IMR-90 (cell line): ENCODE data around the gene ZFYVE28. TPM values are rescaled to one million over a fixed set of nuclear protein-coding genes. Genes with fewer than 3 reads are reported as not detected.
A peak's percentile ranks its signal among the peaks of the same experiment; 100 is the strongest.

Experiments used
- ATAC-seq: fragments of 200-7000 bp; cut with Tn5 transposase; 2 replicates; pipeline ENCODE4 v1.9.1; 2020; ENCODE audit warnings: low read depth, mild to moderate bottlenecking, moderate library complexity
- BruUV-seq: library from RNA; stranded (reverse); fragments of 400-500 nt; replicated peaks from 2 replicates; lab custom pipeline; 2021; lab: Mats Ljungman, UMichigan
- CTCF ChIA-PET: fragments of 300-600 bp; formaldehyde crosslinking; extraction: SDS; loops from one replicate; lab custom pipeline; 2021; ENCODE audit warnings: antibody characterized with exemption; lab: Yijun Ruan, JAX
- POLR2A ChIA-PET: fragments of 300-600 bp; sonication (Branson Sonifier 250); formaldehyde crosslinking; loops from one replicate; lab custom pipeline; 2022; ENCODE audit warnings: antibody characterized with exemption; ENCODE audit not compliant: unreplicated experiment; lab: Charles Lee
- DNase-seq: peaks from one replicate; pipeline ENCODE4 v3.0.0; 2013
- H2AFZ ChIP-seq: replicated peaks from 2 replicates; pipeline ENCODE3; 2013; ENCODE audit warnings: low read length, mild to moderate bottlenecking; ENCODE audit not compliant: poor library complexity
- H2AK5ac ChIP-seq: 2 replicates; pipeline ENCODE4 v1.6.1; 2013; ENCODE audit warnings: low read depth, low read length, inconsistent platforms
- H2AK9ac ChIP-seq: replicated peaks from 2 replicates; pipeline ENCODE3; 2013; ENCODE audit warnings: mild to moderate bottlenecking, low read depth, low read length, moderate library complexity; ENCODE audit not compliant: poor library complexity
- H2BK120ac ChIP-seq: 2 replicates; pipeline ENCODE4 v1.6.1; 2013; ENCODE audit warnings: low read depth, low read length, inconsistent platforms
- H2BK15ac ChIP-seq: 3 replicates; pipeline ENCODE4 v1.6.1; 2013; ENCODE audit warnings: low read depth, low read length, inconsistent platforms
- H2BK20ac ChIP-seq: 2 replicates; pipeline ENCODE4 v1.6.1; 2013; ENCODE audit warnings: low read depth, mild to moderate bottlenecking, inconsistent platforms, low read length, moderate library complexity
- H2BK5ac ChIP-seq: 2 replicates; pipeline ENCODE4 v1.6.1; 2013; ENCODE audit warnings: mild to moderate bottlenecking, low read depth, low read length, inconsistent platforms; ENCODE audit not compliant: poor library complexity, severe bottlenecking
- H3K14ac ChIP-seq: replicated peaks from 2 replicates; pipeline ENCODE4 v1.6.1; 2013; ENCODE audit warnings: low read depth, low read length, inconsistent platforms
- H3K18ac ChIP-seq: 2 replicates; pipeline ENCODE4 v1.6.1; 2013; ENCODE audit warnings: low read depth, low read length, control low read depth
- H3K23ac ChIP-seq: 2 replicates; pipeline ENCODE4 v1.6.1; 2013; ENCODE audit warnings: low read depth, low read length, inconsistent platforms
- H3K27ac ChIP-seq: 2 replicates; pipeline ENCODE4 v1.5.1; 2013; ENCODE audit warnings: mild to moderate bottlenecking, control low read depth, low read length; ENCODE audit not compliant: insufficient read depth
- H3K27me3 ChIP-seq: 2 replicates; pipeline ENCODE4 v1.6.1; 2013; ENCODE audit warnings: low read length; ENCODE audit not compliant: control insufficient read depth, insufficient read depth
- H3K36me3 ChIP-seq: 2 replicates; pipeline ENCODE4 v1.6.1; 2013; ENCODE audit warnings: low read length, mixed read lengths; ENCODE audit not compliant: control insufficient read depth, insufficient read depth
- H3K4ac ChIP-seq: 2 replicates; pipeline ENCODE4 v1.6.1; 2013; ENCODE audit warnings: low read depth, low read length, inconsistent platforms
- H3K4me1 ChIP-seq: 2 replicates; pipeline ENCODE4 v1.6.1; 2013; ENCODE audit warnings: low read length, mixed read lengths; ENCODE audit not compliant: control insufficient read depth, insufficient read depth
- H3K4me2 ChIP-seq: 2 replicates; pipeline ENCODE4 v1.6.1; 2013; ENCODE audit warnings: low read depth, mild to moderate bottlenecking, control low read depth, low read length, moderate library complexity
- H3K4me3 ChIP-seq: 2 replicates; pipeline ENCODE4 v1.5.1; 2013; ENCODE audit warnings: low read depth, mild to moderate bottlenecking, control low read depth, low read length, moderate library complexity; ENCODE audit not compliant: insufficient read depth
- H3K56ac ChIP-seq: 2 replicates; pipeline ENCODE4 v1.6.1; 2013; ENCODE audit warnings: low read length, inconsistent platforms; ENCODE audit not compliant: insufficient read depth; ENCODE audit errors: extremely low read depth
- H3K79me1 ChIP-seq, 2 experiments: 2 replicates each; pipeline ENCODE4 v1.6.1; 2013; ENCODE audit warnings: low read length in 2 of 2, inconsistent platforms in 1 of 2, low read depth in 1 of 2
- H3K9ac ChIP-seq: 2 replicates; pipeline ENCODE4 v1.6.1; 2013; ENCODE audit warnings: low read depth, low read length, control low read depth
- H3K9me1 ChIP-seq: 2 replicates; pipeline ENCODE4 v1.6.1; 2013; ENCODE audit warnings: low read length, inconsistent platforms; ENCODE audit not compliant: insufficient read depth
- H3K9me3 ChIP-seq: 2 replicates; pipeline ENCODE4 v1.6.1; 2013; ENCODE audit warnings: low read length; ENCODE audit not compliant: control insufficient read depth, insufficient read depth
- H4K20me1 ChIP-seq: 2 replicates; pipeline ENCODE4 v1.6.1; 2013; ENCODE audit warnings: low read length, inconsistent platforms; ENCODE audit not compliant: insufficient read depth
- H4K5ac ChIP-seq: 2 replicates; pipeline ENCODE4 v1.6.1; 2013; ENCODE audit warnings: mild to moderate bottlenecking, low read depth, low read length, control low read depth
- H4K8ac ChIP-seq, 2 experiments: 2 replicates each; pipeline ENCODE4 v1.6.1; 2013; ENCODE audit warnings: low read depth in 2 of 2, low read length in 2 of 2, control low read depth in 1 of 2, inconsistent platforms in 1 of 2
- H4K91ac ChIP-seq: 2 replicates; pipeline ENCODE4 v1.6.1; 2013; ENCODE audit warnings: low read depth, low read length, inconsistent platforms; ENCODE audit not compliant: insufficient read depth
- MAFK ChIP-seq: IDR thresholded peaks from 2 replicates; pipeline ENCODE4 v1.6.1; 2012; ENCODE audit warnings: low read depth, low read length, improper control_type of control experiment
- RAD21 ChIP-seq: IDR thresholded peaks from 2 replicates; pipeline ENCODE4 v1.6.1; 2012; ENCODE audit warnings: low read length, improper control_type of control experiment
- RCOR1 ChIP-seq: IDR thresholded peaks from 2 replicates; pipeline ENCODE4 v1.6.1; 2012; ENCODE audit warnings: mild to moderate bottlenecking, low read length, improper control_type of control experiment; ENCODE audit not compliant: insufficient replicate concordance
- WGBS, 2 experiments: methylation state at CpG; one replicate each; pipeline versions ENCODE4 v1.1.5 to v1.1.7; 2013; ENCODE audit warnings: missing lambda C conversion rate in 2 of 2; ENCODE audit not compliant: insufficient read length in 1 of 2; ENCODE audit errors: extremely low coverage in 2 of 2; 5-methylcytosine and 5-hydroxymethylcytosine counted together
- dilution Hi-C: fragments of 300-500 bp; cut with HindIII; formaldehyde crosslinking; loops from one replicate; pipeline ENCODE4 v1.14.3; 2018; ENCODE audit warnings: low sequenced_read_pairs; ENCODE audit not compliant: unreplicated experiment
- in situ Hi-C: fragments of 300-500 bp; cut with MboI; formaldehyde crosslinking; loops from 3 replicates; pipeline ENCODE4 v1.14.3; 2019; ENCODE audit warnings: low sequenced_read_pairs, inconsistent platforms, mixed read lengths
- intact Hi-C: fragments of 100-400 bp; cut with micrococcal nuclease; formaldehyde crosslinking; loops from 2 replicates; pipeline ENCODE4 v1.10.0; 2022
- polyA plus RNA-seq, 3 experiments: library from polyadenylated mRNA; depleted of rRNA; stranded (reverse); fragments of >200 nt; gene quantifications; 2 replicates each; pipeline ENCODE4 v1.2.3, GENCODE V29; 2012; ENCODE audit warnings: low replicate concordance in 1 of 3
- total RNA-seq: library from RNA; depleted of rRNA; stranded (reverse); fragments of >200 nt; gene quantifications from 2 replicates; pipeline ENCODE4 v1.2.3, GENCODE V29; 2012
- TF ChIP-seq, protein P1 (sequence below): conservative IDR thresholded peaks from 2 replicates; pipeline ENCODE4 v1.5.1; 2012; ENCODE audit warnings: mild to moderate bottlenecking, low read depth, low read length, improper control_type of control experiment

ZFYVE28 gene
- total and polyA plus RNA-seq, 2 of the 4 experiments (the other 2 are of a cell fraction): 0.36 to 1.2 TPM

DNA sequence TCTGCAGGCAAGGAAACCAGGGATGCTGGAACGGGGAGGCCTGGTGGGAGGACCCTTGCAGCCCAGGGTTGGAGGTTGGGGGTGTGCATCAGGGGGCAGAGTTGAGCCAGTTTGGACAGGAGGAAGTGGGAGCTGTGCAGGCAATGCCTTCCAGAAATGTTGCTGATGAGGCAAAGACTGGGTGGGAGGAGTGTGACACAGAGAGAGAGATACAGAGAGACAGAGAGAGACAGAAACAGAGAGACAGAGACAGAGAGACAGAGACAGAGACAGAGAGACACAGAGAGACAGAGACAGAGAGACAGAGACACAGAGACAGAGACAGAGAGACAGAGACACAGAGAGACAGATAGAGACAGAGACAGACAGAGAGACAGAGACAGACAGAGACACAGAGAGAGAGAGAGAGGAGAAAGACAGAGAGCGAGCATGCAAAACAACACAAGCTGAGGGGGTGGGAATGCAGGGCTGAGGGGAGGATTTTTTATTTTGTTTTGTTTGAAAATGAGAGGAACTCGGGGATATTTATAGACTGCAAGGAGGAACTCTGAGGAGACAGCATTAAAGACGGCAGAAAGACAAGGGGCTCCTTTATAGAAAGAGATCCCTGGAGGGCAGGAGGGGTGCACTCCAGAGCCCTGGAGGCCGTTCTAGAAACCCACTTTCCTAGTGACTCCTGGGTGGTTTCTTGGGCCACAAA, 174.6 kb downstream of the ZFYVE28 start:
- no peak overlapping the region for H3K4me3 ChIP-seq
- no TSS peak for BruUV-seq
- ChIA-PET CTCF (interaction anchor here (0.5 kb wide), 1 partner anchor 230 kb away, joined by 3 read pairs; no protein-coding TSS in a partner anchor), POLR2A (no interaction called here)
- no peak overlapping the region for H4K5ac ChIP-seq
- H3K18ac ChIP-seq: no peak overlapping the region
- no peaks in the 10 kb centered on the region for H3K9me1 ChIP-seq
- no peak overlapping the region for H3K23ac ChIP-seq
- DNase-seq (peak; percentile 18), ATAC-seq (no peak)
- H2BK120ac ChIP-seq: no peak overlapping the region
- peak overlapping the region; percentile 23 for H3K4me2 ChIP-seq
- no peak overlapping the region for H2AK5ac ChIP-seq
- TF ChIP-seq RCOR1 (no peak), RAD21 (peak; percentile 29), MAFK (0 out of 2 replicates have a peak, but pooled peaks have one; percentile 44)
- TF ChIP-seq, protein P1, sequence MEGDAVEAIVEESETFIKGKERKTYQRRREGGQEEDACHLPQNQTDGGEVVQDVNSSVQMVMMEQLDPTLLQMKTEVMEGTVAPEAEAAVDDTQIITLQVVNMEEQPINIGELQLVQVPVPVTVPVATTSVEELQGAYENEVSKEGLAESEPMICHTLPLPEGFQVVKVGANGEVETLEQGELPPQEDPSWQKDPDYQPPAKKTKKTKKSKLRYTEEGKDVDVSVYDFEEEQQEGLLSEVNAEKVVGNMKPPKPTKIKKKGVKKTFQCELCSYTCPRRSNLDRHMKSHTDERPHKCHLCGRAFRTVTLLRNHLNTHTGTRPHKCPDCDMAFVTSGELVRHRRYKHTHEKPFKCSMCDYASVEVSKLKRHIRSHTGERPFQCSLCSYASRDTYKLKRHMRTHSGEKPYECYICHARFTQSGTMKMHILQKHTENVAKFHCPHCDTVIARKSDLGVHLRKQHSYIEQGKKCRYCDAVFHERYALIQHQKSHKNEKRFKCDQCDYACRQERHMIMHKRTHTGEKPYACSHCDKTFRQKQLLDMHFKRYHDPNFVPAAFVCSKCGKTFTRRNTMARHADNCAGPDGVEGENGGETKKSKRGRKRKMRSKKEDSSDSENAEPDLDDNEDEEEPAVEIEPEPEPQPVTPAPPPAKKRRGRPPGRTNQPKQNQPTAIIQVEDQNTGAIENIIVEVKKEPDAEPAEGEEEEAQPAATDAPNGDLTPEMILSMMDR: peak; percentile 31
- H3K36me3 ChIP-seq: peaks cover 10% of the 10 kb centered on the region
- H2BK15ac ChIP-seq: no peak overlapping the region
- no peak overlapping the region for H2AFZ ChIP-seq
- no peak overlapping the region for H2BK5ac ChIP-seq
- H4K91ac ChIP-seq: no peak overlapping the region
- H3K27ac ChIP-seq: no peak overlapping the region
- H4K8ac ChIP-seq: peak overlapping the region in 1 of 2 experiments; percentile 29; a peak in 1 of 4 replicates
- H3K14ac ChIP-seq: no peak overlapping the region
- no peak overlapping the region for H3K56ac ChIP-seq
- no peaks in the 10 kb centered on the region for H3K9me3 ChIP-seq
- H2AK9ac ChIP-seq: no peak overlapping the region
- peak overlapping the region; percentile 8; the same call in 1 of the 2 replicates for H3K4ac ChIP-seq
- dilution Hi-C loops: no loop called here
- H4K20me1 ChIP-seq: peaks cover 8% of the 10 kb centered on the region
- H3K79me1 ChIP-seq: peaks cover 2 to 11% of the 10 kb centered on the region in 2 experiments; a peak in 2 of 4 replicates
- in situ Hi-C loops: no loop called here
- WGBS, 2 experiments: 0% methylated on average over 1 of the region's 5 CpGs; no CpG with 5 or more reads in 1 of the 2 experiments
- intact Hi-C loops: loop anchor here (5.0 kb wide), 1 partner anchor 218 kb away; no protein-coding TSS in a partner anchor
- H3K4me1 ChIP-seq: peaks cover 6% of the 10 kb centered on the region
- H2BK20ac ChIP-seq: no peak overlapping the region
- H3K27me3 ChIP-seq: no peaks in the 10 kb centered on the region
- no peak overlapping the region for H3K9ac ChIP-seq
